GM20431 (cell line): ENCODE measurements around the gene RUNX2.

Experiments
- in situ Hi-C: fragments of 300-500 bp; cut with MseI, MboI; formaldehyde crosslinking; loops from one replicate; pipeline ENCODE4 v1.15.0; 2020; ENCODE audit warnings: low sequenced_read_pairs; ENCODE audit not compliant: unreplicated experiment

Gene RUNX2

DNA sequence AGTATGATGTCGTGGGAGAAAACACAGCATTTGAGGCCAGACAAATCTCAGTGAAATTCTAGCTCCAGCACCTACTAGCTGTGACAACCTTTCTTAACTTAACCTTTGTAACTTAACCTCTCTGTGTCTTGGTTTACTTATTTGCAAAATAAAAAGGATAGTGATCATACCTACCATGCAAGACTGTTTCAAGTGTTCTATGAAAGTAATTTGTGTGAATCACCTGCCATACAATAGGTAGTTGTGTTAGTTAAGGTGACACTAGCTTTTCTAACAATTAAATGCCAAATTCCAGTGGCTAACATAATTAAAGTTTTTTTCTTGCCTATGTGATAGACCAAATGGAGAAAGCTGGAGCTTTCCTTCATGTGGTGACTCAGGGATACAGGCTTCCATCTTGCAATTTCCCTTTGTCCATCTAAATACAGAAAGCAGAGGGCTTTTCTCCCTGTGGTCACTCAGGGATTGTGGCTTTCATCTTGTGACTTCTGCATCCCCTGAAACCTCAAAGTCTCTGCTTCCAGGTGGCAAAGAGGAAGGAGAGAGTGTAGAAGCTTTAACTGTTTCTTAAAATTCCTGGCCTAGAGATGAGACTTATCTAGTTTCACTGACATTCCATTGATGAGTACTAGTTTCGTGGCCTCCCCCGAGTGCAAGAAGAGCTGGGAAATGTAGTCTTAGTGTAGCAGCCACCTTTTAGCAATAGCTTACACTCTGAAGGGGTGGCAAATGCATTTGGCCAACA lies 376.1 kb downstream of the RUNX2 start:
- in situ Hi-C loops: no loop called here

DNA sequence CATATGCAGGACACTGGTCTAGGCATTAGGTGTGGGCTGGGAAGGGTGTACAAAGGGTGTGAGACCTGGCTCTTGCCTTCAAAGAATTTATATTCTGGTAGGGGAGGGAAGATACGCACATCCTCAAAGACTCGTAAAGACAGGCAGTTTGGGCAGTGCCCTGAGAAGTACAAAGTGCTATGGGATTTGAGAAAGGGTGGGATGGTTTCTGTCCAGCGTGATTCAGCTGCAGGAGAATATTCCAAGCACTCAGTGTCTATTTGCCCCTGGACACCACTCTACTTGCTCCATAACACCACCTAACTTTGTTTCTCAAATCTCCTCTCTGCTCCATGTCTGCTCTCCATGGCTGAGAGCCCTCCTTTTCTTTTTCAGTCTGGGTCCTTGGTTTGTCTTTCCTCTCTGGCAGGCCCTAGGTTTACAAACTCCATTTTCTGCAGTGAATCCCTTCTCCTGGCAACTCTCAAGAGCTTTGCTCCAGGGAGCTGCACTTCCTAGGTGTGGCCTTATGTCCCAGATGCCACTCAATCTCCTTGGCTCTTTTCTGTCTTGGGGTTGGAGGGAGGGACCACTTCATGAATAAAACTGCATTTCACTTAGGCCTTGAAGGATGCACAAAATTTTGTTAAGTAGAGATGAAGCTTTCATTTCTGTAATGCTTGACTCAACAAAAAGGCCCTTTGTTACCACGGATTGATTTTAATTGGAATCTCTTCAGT lies 377.2 kb downstream of the RUNX2 start:
- in situ Hi-C loops: no loop called here

DNA sequence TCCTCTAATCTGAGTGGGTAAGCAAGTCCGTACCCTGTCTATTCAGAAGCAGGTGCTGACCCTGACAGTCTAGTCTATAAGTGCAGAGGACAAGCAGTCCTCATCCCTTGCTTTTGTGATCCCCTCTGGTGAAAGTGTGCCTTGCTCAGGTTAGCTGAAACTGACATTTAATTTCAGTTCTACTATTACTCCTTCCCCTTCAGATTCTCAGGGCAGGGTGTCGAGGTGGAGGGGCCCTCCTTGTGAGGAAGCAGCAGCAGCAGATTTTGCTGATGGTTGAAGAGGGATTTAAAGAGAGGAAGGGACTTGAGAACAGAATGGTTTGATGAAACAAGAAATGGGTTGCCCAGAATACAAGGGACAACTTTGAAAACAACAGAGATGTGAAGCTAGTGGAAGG lies 378.2 kb downstream of the RUNX2 start:
- in situ Hi-C loops: no loop called here

DNA sequence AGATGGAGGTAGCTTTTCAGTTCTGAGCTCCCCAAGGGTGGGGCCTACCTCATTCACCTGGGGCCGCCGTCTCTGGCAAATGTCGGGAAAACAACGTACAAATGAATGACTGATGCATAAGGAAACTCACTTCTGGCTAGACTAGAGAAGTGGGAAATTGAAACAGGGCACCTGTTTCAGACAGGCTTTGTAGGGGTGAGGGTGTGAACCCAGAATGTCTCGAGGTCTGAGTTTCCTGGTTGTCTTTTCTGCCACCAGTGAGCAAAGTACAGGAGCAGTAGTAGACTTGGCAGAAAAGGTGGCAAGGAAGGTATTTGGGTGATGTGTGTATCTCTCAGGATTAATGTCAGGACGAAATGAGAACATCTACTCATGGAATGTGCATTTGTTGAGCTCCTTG lies 379.0 kb downstream of the RUNX2 start:
- in situ Hi-C loops: no loop called here

DNA sequence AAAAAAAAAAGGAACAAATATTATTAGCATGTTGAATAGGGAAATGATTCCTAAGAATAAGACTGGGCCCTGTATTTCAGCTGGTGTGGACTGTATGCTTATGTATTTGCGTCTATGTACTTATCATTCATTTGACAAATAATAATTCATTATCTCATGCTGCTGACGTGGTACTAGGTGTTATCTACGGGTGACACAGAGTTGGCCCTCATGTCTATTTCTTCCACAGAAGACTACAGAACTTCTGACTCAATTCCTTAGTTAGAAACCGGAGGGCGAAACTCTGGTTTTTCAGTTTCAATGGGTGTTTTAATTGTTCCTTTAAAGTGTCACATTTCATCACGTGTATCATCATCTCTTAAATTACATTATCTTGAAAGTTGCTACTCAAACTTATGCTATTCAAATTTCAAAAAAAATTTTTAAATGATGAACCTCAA lies 381.7 kb downstream of the RUNX2 start:
- in situ Hi-C loops: no loop called here

DNA sequence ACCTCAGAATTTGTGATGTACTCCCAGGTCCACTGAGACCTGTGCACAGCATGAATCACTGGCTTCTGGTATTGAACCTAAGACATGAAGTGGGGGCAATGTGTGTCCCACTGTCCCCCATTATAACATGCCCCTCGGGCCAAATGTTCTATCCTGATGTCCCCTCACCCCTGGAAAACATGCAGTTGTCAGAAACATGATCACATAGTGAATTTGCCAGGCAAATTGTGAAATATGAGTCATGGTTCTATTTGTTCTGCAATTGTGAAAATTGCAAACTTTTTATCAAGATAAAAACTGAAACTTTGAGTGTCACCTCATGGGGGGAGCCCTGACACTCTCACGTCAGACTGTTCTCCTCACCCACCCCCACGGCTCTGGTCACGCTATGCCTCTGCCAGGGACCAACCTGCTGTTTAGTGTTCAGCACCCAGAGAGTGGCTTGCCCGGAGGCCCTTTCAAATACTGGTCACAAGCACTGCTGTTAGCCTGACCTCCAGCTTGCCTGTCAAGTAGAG lies 382.2 kb downstream of the RUNX2 start:
- in situ Hi-C loops: no loop called here

DNA sequence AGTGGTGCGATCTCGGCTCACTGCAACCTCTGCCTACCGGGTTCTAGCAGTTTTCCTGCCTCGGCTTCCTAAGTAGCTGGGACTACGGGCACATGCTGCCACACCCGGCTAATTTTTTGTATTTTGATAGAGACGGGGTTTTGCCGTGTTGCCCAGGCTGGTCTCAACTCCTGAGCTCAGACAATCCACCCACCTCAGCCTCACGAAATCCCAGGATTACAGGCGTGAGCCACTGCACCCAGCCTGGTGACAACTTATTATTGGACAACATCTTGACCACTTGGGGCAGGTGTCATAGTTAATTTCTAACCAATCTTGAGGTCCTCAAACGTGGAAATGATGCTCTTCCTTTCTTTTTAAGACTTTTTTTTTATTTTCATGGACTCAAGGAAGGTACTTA lies 383.9 kb downstream of the RUNX2 start:
- in situ Hi-C loops: no loop called here

DNA sequence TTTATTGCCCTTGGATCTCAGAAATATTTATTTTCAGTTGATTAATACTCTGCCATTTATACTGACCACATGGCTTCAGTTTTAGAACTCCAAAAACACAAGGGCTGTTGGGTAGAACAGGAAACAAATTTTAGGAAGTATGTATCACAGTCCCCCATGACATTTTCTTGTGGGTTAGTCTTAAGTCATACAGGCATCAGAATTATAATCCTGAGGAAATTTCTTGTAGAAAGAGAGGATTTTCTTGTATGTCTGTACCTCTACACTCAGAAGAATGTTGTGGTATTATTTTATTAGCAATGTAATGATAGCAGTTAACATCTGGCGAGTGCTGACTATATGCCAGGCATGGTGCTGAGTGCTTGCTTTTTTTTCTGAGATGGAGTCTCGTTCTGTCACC lies 384.7 kb downstream of the RUNX2 start:
- in situ Hi-C loops: no loop called here
